PC-3 (cell line): ENCODE measurements around the gene NFAT5. TPM values are rescaled to one million over a fixed set of nuclear protein-coding genes. Genes with fewer than 3 reads are reported as not detected.

Source experiments
- ATAC-seq: fragments of 200-7000 bp; cut with Tn5 transposase; 2 replicates; pipeline ENCODE4 v1.9.1; 2020; ENCODE audit warnings: mild to moderate bottlenecking, moderate library complexity
- BruUV-seq: library from RNA; stranded (reverse); fragments of 400-500 nt; replicated peaks from 2 replicates; lab custom pipeline; 2021; lab: Mats Ljungman, UMichigan
- CTCF ChIA-PET: fragments of 300-600 bp; sonication (Branson Sonifier 250); formaldehyde crosslinking; loops from one replicate; lab custom pipeline; 2022; ENCODE audit warnings: antibody characterized with exemption; lab: Charles Lee
- POLR2A ChIA-PET: fragments of 300-600 bp; sonication (Branson Sonifier 250); formaldehyde crosslinking; loops from one replicate; lab custom pipeline; 2022; ENCODE audit warnings: antibody characterized with exemption; ENCODE audit not compliant: unreplicated experiment; lab: Charles Lee
- DNase-seq: peaks from one replicate; pipeline ENCODE4 v3.0.0-alpha.2; 2015
- H2AFZ ChIP-seq: fragments of 300-600 bp; sonication (generic); 2 replicates; pipeline ENCODE4 v1.6.0; 2016; ENCODE audit warnings: antibody characterized with exemption, low read length
- H3F3A ChIP-seq: fragments of 300-600 bp; sonication (generic); one replicate; pipeline ENCODE4 v1.6.0; 2017; ENCODE audit warnings: antibody characterized with exemption, low read length, control low read depth, mild to moderate bottlenecking; ENCODE audit not compliant: unreplicated experiment
- H3K27ac ChIP-seq: fragments of 300-600 bp; sonication (generic); 2 replicates; pipeline ENCODE4 v1.5.1; 2016; ENCODE audit warnings: mild to moderate bottlenecking, low read length
- H3K27me3 ChIP-seq: fragments of 300-600 bp; sonication (generic); 2 replicates; pipeline ENCODE4 v1.6.1; 2016; ENCODE audit warnings: low read length, mixed read lengths
- H3K36me3 ChIP-seq: fragments of 300-600 bp; sonication (generic); 2 replicates; pipeline ENCODE4 v1.6.1; 2016; ENCODE audit warnings: low read depth, mixed run types, low read length, mixed read lengths
- H3K4me1 ChIP-seq: fragments of 300-600 bp; sonication (generic); 2 replicates; pipeline ENCODE4 v1.5.1; 2016; ENCODE audit warnings: low read length; ENCODE audit not compliant: insufficient read depth
- H3K4me2 ChIP-seq: fragments of 300-600 bp; sonication (generic); 2 replicates; pipeline ENCODE4 v1.6.0; 2016; ENCODE audit warnings: low read length
- H3K4me3 ChIP-seq: fragments of 300-600 bp; sonication (generic); 2 replicates; pipeline ENCODE4 v1.5.1; 2016; ENCODE audit warnings: mild to moderate bottlenecking, low read length, mixed read lengths
- H3K79me2 ChIP-seq: fragments of 300-600 bp; sonication (generic); 2 replicates; pipeline ENCODE4 v1.6.1; 2017; ENCODE audit warnings: low read length, mixed read lengths
- H3K9ac ChIP-seq: fragments of 300-600 bp; sonication (generic); 2 replicates; pipeline ENCODE4 v1.6.0; 2016; ENCODE audit warnings: mild to moderate bottlenecking, low read length
- H3K9me2 ChIP-seq: fragments of 300-600 bp; sonication (generic); replicated peaks from 2 replicates; pipeline ENCODE4 v1.6.1; 2016; ENCODE audit warnings: mixed run types, low read length, mixed read lengths
- H3K9me3 ChIP-seq: fragments of 300-600 bp; sonication (generic); 2 replicates; pipeline ENCODE4 v1.6.1; 2016; ENCODE audit warnings: low read length, mixed read lengths
- H4K20me1 ChIP-seq: fragments of 300-600 bp; sonication (generic); 2 replicates; pipeline ENCODE4 v1.6.1; 2016; ENCODE audit warnings: low read length, mixed read lengths
- CTCF ChIP-seq: fragments of 300-600 bp; sonication (generic); conservative IDR thresholded peaks from 2 replicates; pipeline ENCODE4 v1.5.1; 2017; ENCODE audit warnings: antibody characterized with exemption, low read depth, mild to moderate bottlenecking, low read length
- EZH2 ChIP-seq: fragments of 300-600 bp; sonication (generic); IDR thresholded peaks from one replicate; pipeline ENCODE4 v1.6.1; 2017; ENCODE audit warnings: antibody characterized with exemption, mild to moderate bottlenecking, low read length; ENCODE audit not compliant: unreplicated experiment
- EZH2phosphoT487 ChIP-seq: fragments of 300-600 bp; sonication (generic); IDR thresholded peaks from 2 replicates; pipeline ENCODE4 v1.6.1; 2018; ENCODE audit warnings: mild to moderate bottlenecking, antibody characterized with exemption, low read length, borderline replicate concordance
- intact Hi-C: fragments of 100-400 bp; cut with micrococcal nuclease; formaldehyde crosslinking; loops from 2 replicates; pipeline ENCODE4 v1.9.0; 2023
- total RNA-seq: library from RNA; depleted of rRNA; stranded (reverse); fragments of >200 nt; gene quantifications from 2 replicates; pipeline ENCODE4 v1.2.3, GENCODE V29; 2014

Gene NFAT5
- total RNA-seq, 1 experiment from 2014 or later, result 11.4 TPM

GRCh38 chr16:69745232-69745612, 179.5 kb downstream of the NFAT5 start:
- Histone ChIP-seq H2AFZ (no peak overlapping the region), H4K20me1 (0 out of 2 replicates have a peak, but pooled peaks cover 3% of the 10 kb centered on the region), H3K4me1 (peaks cover 6% of the 10 kb centered on the region; the same call in 1 of the 2 replicates), H3K9ac (no peak overlapping the region), H3K4me3 (no peak overlapping the region), H3K27me3 (no peaks in the 10 kb centered on the region), H3K9me3 (no peaks in the 10 kb centered on the region), H3K9me2 (no peaks in the 10 kb centered on the region), H3K79me2 (peaks cover 27% of the 10 kb centered on the region; the same call in 1 of the 2 replicates), H3K27ac (no peak overlapping the region), H3K36me3 (peaks cover 61% of the 10 kb centered on the region), H3K4me2 (no peak overlapping the region), H3F3A (no peaks in the 10 kb centered on the region)
- ATAC-seq (no peak), DNase-seq (no peak)
- no peak for TF ChIP-seq CTCF
- TF ChIP-seq EZH2, result no peak
- TF ChIP-seq EZH2phosphoT487, result no peak
- BruUV-seq, result no TSS peak
- intact Hi-C loops, result no loop called here
- ChIA-PET CTCF (no interaction called here), POLR2A (interaction anchor here (0.7 kb wide), 1 partner anchor 8 kb away, joined by 3 read pairs; no protein-coding TSS in a partner anchor)

- Histone ChIP-seq H2AFZ (no peak overlapping the region), H3K9me2 (no peaks in the 10 kb centered on the region), H3K27ac (no peak overlapping the region), H3K79me2 (peaks cover 35% of the 10 kb centered on the region; the same call in 1 of the 2 replicates), H3K27me3 (no peaks in the 10 kb centered on the region), H3F3A (no peaks in the 10 kb centered on the region), H3K4me3 (no peak overlapping the region), H3K9ac (no peak overlapping the region), H3K9me3 (no peaks in the 10 kb centered on the region), H3K36me3 (peaks cover 66% of the 10 kb centered on the region), H3K4me1 (peaks cover 6% of the 10 kb centered on the region; the same call in 1 of the 2 replicates), H3K4me2 (no peak overlapping the region), H4K20me1 (0 out of 2 replicates have a peak, but pooled peaks cover 3% of the 10 kb centered on the region)
- TF ChIP-seq EZH2phosphoT487 (no peak), EZH2 (no peak)
- ChIA-PET POLR2A (interaction anchor here (0.7 kb wide), 1 partner anchor 8 kb away, joined by 3 read pairs; no protein-coding TSS in a partner anchor), CTCF (no interaction called here)
- BruUV-seq, result no TSS peak
- no peak for DNase-seq
- intact Hi-C loops, result no loop called here
- ATAC-seq, result no peak; the same call in 1 of the 2 replicates
Measured at GRCh38 chr16:69745959-69746358, 180.2 kb downstream of the NFAT5 start.

- H3K36me3 ChIP-seq, result peaks cover 62% of the 10 kb centered on the region
- CTCF ChIA-PET, result no interaction called here
- intact Hi-C loops, result no loop called here
Measured at GRCh38 chr16:69747115-69747514, 181.3 kb downstream of the NFAT5 start.

More at GRCh38 chr16:69747115-69747514, 181.3 kb downstream of the NFAT5 start:
- peaks cover 5% of the 10 kb centered on the region; the same call in 1 of the 2 replicates for H4K20me1 ChIP-seq
- POLR2A ChIA-PET, result no interaction called here
- H2AFZ ChIP-seq, result no peak overlapping the region
- no peaks in the 10 kb centered on the region for H3F3A ChIP-seq
- H3K27me3 ChIP-seq, result no peaks in the 10 kb centered on the region
- no peak overlapping the region for H3K4me3 ChIP-seq
- H3K9ac ChIP-seq, result no peak overlapping the region
- H3K27ac ChIP-seq, result no peak overlapping the region
- no peaks in the 10 kb centered on the region for H3K9me2 ChIP-seq
- peaks cover 45% of the 10 kb centered on the region for H3K79me2 ChIP-seq
- no peak overlapping the region for H3K4me2 ChIP-seq
- no TSS peak for BruUV-seq
- no peaks in the 10 kb centered on the region for H3K9me3 ChIP-seq
- ATAC-seq (no peak), DNase-seq (no peak)
- TF ChIP-seq EZH2, result no peak
- TF ChIP-seq CTCF, result no peak
- no peak for TF ChIP-seq EZH2phosphoT487
- H3K4me1 ChIP-seq, result no peaks in the 10 kb centered on the region
